Uterus (tissue), 4 donors: ENCODE results near the gene UNC13D. TPM values are rescaled to one million over a fixed set of nuclear protein-coding genes. Genes with fewer than 3 reads are reported as not detected.

ENCODE experiments used
- DNase-seq, 2 donors: peaks; one replicate each; pipeline ENCODE4 v3.0.0-alpha.2; 2019 to 2020
- H3K27ac ChIP-seq, 2 donors: fragments of 200-600 bp; sonication (generic); 1 replicate in 1 of 2; 2 replicates in 1 of 2; pipeline ENCODE4 v1.5.1; 2016 to 2018
- H3K27me3 ChIP-seq, 2 donors: fragments of 200-600 bp; sonication (generic); one replicate each; pipeline ENCODE4 v1.5.1; 2018 to 2019; ENCODE audit warnings: control low read depth in 1 of 2
- H3K36me3 ChIP-seq, 2 donors: fragments of 200-600 bp; sonication (generic); one replicate each; pipeline ENCODE4 v1.5.1; 2019; ENCODE audit warnings: control low read depth in 1 of 2
- H3K4me1 ChIP-seq, 2 donors: fragments of 200-600 bp; sonication (generic); one replicate each; pipeline ENCODE4 v1.5.1; 2018 to 2019; ENCODE audit warnings: control low read depth in 1 of 2
- H3K4me3 ChIP-seq, 2 donors: fragments of 200-600 bp; sonication (generic); 1 replicate in 1 of 2; 2 replicates in 1 of 2; pipeline ENCODE4 v1.5.1; 2018 to 2019; ENCODE audit warnings: mild to moderate bottlenecking in 1 of 2
- H3K9me3 ChIP-seq, 2 donors: fragments of 200-600 bp; sonication (generic); one replicate each; pipeline ENCODE4 v1.5.1; 2019; ENCODE audit warnings: control low read depth in 1 of 2
- POLR2A ChIP-seq, 2 donors: fragments of 450-650 bp; IDR thresholded peaks; one replicate each; pipeline ENCODE4 v1.6.1; 2016; ENCODE audit warnings: antibody characterized with exemption in 2 of 2, mild to moderate bottlenecking in 1 of 2, moderate library complexity in 1 of 2
- intact Hi-C: fragments of 100-400 bp; cut with DNase I; formaldehyde crosslinking; loops from one replicate; pipeline ENCODE4 v1.15.1; 2023; ENCODE audit warnings: low total_unique reads
- total RNA-seq, 4 donors: library from RNA; depleted of rRNA in 3 of 4; stranded (reverse); fragments of >200 nt in 3 of 4; gene quantifications; one replicate each; pipeline versions ENCODE4 v1.1.0 to v1.2.4, GENCODE V29; 2014 to 2023
- TF ChIP-seq, protein P1 (sequence below), 4 experiments: fragments of 200-600 bp in 2 of 4; fragments of 450-650 bp in 2 of 4; sonication (generic) in 2 of 4; IDR thresholded peaks; one replicate each; pipeline ENCODE4 v1.5.1; 2016 to 2019; ENCODE audit warnings: antibody characterized with exemption in 4 of 4, mild to moderate bottlenecking in 2 of 4, moderate library complexity in 1 of 4
- donor health status: DM: yes; HTN: yes; CAD: no.

The UNC13D gene
- 10 to 100 TPM in 2 of 4 donors, 1 to 10 TPM in 2; 1.2 to 32.7 (median 11.8) TPM for total RNA-seq

- Histone ChIP-seq H3K9me3 (no peaks in the 10 kb centered on the region), H3K27me3 (no peaks in the 10 kb centered on the region), H3K27ac (peak within 1 kb of the TSS; percentile 47 to 48), H3K4me3 (no peak within 1 kb of the TSS), H3K36me3 (no peaks in the 10 kb centered on the region), H3K4me1 (peaks cover 4 to 14% of the 10 kb centered on the region in 2 donors)
- no peak for DNase-seq
- intact Hi-C loops, result loop anchor here (10.0 kb wide), 1 partner anchor 51 kb away; the partner anchor contains the start of gene TRIM65
- TF ChIP-seq POLR2A (IDR thresholded peaks at IDR 0.05), result no peak
- TF ChIP-seq, protein P1, sequence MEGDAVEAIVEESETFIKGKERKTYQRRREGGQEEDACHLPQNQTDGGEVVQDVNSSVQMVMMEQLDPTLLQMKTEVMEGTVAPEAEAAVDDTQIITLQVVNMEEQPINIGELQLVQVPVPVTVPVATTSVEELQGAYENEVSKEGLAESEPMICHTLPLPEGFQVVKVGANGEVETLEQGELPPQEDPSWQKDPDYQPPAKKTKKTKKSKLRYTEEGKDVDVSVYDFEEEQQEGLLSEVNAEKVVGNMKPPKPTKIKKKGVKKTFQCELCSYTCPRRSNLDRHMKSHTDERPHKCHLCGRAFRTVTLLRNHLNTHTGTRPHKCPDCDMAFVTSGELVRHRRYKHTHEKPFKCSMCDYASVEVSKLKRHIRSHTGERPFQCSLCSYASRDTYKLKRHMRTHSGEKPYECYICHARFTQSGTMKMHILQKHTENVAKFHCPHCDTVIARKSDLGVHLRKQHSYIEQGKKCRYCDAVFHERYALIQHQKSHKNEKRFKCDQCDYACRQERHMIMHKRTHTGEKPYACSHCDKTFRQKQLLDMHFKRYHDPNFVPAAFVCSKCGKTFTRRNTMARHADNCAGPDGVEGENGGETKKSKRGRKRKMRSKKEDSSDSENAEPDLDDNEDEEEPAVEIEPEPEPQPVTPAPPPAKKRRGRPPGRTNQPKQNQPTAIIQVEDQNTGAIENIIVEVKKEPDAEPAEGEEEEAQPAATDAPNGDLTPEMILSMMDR (IDR thresholded peaks at IDR 0.05), result no peak
Observed at GRCh38 chr17:75843577-75844529, at the start of gene UNC13D. Gene UNC13D (minus strand): TSS chr17:75844404. CDS start chr17:75844337, 67 bp downstream.

DNA sequence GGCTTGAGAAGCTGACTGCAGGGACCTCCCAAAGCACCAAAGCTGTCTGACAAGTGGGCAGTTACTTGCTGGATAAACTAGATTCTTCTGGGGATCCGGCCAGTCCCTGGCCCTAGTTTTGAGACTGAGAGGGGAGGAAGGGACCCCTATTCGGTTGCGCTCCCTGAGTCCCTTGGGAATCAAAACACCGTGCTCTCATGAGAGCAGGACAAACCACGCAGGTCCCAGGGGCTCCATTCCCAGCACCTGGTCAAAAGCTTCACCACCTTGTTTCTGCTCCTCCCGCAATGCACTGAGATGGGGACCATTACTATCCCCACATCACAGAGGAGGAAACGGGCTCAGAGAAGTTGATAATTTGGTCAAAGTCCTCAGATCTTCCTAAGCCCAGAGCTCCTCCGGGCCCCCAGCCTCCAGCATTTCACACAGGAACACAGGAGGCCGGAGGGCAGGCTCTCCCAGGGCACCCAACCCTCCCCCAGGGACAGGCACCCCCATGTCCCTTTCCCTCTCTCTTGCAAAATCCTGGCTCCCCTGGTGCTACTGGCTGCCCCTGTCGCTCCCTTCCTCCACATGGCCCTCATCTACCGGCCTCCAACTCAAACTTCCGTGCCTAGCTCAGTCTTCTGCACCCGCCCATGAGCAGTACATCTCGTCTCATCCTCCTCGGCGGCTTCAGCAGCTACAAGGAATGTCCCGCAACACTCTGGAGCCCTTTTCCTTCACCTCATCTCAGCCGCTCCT lies 49.3 kb upstream of the UNC13D start:
- Histone ChIP-seq H3K27me3 (no peaks in the 10 kb centered on the region), H3K27ac (no peak overlapping the region), H3K4me3 (no peak overlapping the region), H3K9me3 (no peaks in the 10 kb centered on the region), H3K36me3 (no peaks in the 10 kb centered on the region), H3K4me1 (peaks cover 0 to 13% of the 10 kb centered on the region in 2 donors)
- intact Hi-C loops, result loop anchor here (10.0 kb wide), 1 partner anchor 49 kb away; the partner anchor contains the start of gene UNC13D
- DNase-seq, result no peak
- TF ChIP-seq POLR2A (IDR thresholded peaks at IDR 0.05), result no peak
- TF ChIP-seq, protein P1 (IDR thresholded peaks at IDR 0.05), result no peak

- Histone ChIP-seq H3K4me3 (no peak overlapping the region), H3K27me3 (no peaks in the 10 kb centered on the region), H3K27ac (no peak overlapping the region), H3K9me3 (no peaks in the 10 kb centered on the region), H3K36me3 (no peaks in the 10 kb centered on the region), H3K4me1 (peaks cover 0 to 13% of the 10 kb centered on the region in 2 donors)
- DNase-seq, result no peak
- intact Hi-C loops, result loop anchor here (10.0 kb wide), 1 partner anchor 48 kb away; the partner anchor contains the start of gene UNC13D
- TF ChIP-seq POLR2A (IDR thresholded peaks at IDR 0.05), result no peak
Observed at GRCh38 chr17:75892556-75893224, 48.5 kb upstream of the UNC13D start.

GRCh38 chr17:75891605-75892555 lies 47.7 kb upstream of the UNC13D start:
- no peaks in the 10 kb centered on the region for H3K36me3 ChIP-seq
- intact Hi-C loops, result loop anchor here (10.0 kb wide), 1 partner anchor 47 kb away; the partner anchor contains the start of gene UNC13D

GRCh38 chr17:75891022-75891604 lies 46.9 kb upstream of the UNC13D start:
- Histone ChIP-seq H3K27me3 (no peaks in the 10 kb centered on the region), H3K27ac (no peak overlapping the region), H3K36me3 (no peaks in the 10 kb centered on the region), H3K4me1 (peaks cover 0 to 13% of the 10 kb centered on the region in 2 donors), H3K9me3 (no peaks in the 10 kb centered on the region), H3K4me3 (no peak overlapping the region)
- TF ChIP-seq POLR2A (IDR thresholded peaks at IDR 0.05), result no peak
- TF ChIP-seq, protein P1 (IDR thresholded peaks at IDR 0.05), result no peak
- intact Hi-C loops, result loop anchor here (10.0 kb wide), 1 partner anchor 46 kb away; the partner anchor contains the start of gene UNC13D
- DNase-seq, result no peak

More at GRCh38 chr17:75891605-75892555, 47.7 kb upstream of the UNC13D start:
- Histone ChIP-seq H3K27ac (no peak overlapping the region), H3K4me1 (peaks cover 0 to 13% of the 10 kb centered on the region in 2 donors), H3K9me3 (no peaks in the 10 kb centered on the region), H3K27me3 (no peaks in the 10 kb centered on the region), H3K4me3 (no peak overlapping the region)
- no peak for DNase-seq
- TF ChIP-seq POLR2A (IDR thresholded peaks at IDR 0.05), result no peak
